GM19240 (cell line): Measurements from ENCODE around the gene RAB24.
"Not testable (repeated sequence)": the region's sequence is repeated elsewhere in the genome, so short reads cannot be mapped to it uniquely, and the experiment has no call there.

Source experiments
- DNase-seq: peaks from one replicate; pipeline ENCODE4 v3.0.0; 2011; ENCODE audit warnings: low spot score; ENCODE audit not compliant: insufficient read length

Gene RAB24

GRCh38 chr5:177296581-177296980 is 6.9 kb downstream of the RAB24 start:
- no peak for DNase-seq

DNA sequence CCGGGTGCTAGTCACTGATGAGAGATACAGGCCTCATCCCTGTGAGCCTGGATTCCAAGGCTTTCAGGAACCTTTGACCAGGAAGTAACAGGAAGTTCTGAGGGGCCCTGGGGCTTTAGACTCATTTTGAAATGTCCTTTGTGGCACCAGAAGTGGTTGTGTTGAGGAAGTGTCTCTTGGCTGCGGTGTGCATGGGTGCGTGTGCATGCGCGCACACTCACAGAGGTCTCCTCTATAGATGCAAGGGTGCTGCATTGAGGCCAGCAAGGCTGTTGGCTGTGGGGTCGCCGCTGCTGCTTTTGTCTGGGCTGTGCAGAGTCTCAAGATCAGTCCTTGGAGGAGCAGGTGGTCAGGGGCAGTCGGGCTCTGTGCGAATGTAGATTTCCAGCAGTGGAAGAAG is 7.6 kb downstream of the RAB24 start:
- no peak for DNase-seq

DNA sequence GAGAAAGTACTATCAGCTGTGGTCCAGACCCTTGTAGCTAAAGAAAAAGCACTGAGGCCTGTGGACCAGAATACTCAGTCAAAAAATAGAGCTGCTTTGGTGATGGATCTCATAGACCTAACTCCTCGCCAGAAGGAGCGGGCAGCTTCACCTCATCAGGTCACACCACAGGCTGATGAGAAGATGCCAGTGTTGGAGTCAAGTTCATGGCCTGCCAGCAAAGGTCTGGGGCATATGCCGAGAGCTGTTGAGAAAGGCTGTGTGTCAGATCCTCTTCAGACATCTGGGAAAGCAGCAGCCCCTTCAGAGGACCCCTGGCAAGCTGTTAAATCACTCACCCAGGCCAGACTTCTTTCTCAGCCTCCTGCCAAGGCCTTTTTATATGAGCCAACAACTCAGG is 8.9 kb downstream of the RAB24 start:
- DNase-seq: no peak

DNA sequence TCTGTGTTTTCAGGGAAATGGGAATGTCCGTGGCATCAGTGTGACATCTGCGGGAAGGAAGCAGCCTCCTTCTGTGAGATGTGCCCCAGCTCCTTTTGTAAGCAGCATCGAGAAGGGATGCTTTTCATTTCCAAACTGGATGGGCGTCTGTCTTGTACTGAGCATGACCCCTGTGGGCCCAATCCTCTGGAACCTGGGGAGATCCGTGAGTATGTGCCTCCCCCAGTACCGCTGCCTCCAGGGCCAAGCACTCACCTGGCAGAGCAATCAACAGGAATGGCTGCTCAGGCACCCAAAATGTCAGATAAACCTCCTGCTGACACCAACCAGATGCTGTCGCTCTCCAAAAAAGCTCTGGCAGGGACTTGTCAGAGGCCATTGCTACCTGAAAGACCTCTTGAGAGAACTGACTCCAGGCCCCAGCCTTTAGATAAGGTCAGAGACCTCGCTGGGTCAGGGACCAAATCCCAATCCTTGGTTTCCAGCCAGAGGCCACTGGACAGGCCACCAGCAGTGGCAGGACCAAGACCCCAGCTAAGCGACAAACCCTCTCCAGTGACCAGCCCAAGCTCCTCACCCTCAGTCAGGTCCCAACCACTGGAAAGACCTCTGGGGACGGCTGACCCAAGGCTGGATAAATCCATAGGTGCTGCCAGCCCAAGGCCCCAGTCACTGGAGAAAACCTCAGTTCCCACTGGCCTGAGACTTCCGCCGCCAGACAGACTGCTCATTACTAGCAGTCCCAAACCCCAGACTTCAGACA is 9.5 kb downstream of the RAB24 start:
- no peak for DNase-seq

GRCh38 chr5:177291735-177292134 is 11.8 kb downstream of the RAB24 start:
- no peak for DNase-seq

DNA sequence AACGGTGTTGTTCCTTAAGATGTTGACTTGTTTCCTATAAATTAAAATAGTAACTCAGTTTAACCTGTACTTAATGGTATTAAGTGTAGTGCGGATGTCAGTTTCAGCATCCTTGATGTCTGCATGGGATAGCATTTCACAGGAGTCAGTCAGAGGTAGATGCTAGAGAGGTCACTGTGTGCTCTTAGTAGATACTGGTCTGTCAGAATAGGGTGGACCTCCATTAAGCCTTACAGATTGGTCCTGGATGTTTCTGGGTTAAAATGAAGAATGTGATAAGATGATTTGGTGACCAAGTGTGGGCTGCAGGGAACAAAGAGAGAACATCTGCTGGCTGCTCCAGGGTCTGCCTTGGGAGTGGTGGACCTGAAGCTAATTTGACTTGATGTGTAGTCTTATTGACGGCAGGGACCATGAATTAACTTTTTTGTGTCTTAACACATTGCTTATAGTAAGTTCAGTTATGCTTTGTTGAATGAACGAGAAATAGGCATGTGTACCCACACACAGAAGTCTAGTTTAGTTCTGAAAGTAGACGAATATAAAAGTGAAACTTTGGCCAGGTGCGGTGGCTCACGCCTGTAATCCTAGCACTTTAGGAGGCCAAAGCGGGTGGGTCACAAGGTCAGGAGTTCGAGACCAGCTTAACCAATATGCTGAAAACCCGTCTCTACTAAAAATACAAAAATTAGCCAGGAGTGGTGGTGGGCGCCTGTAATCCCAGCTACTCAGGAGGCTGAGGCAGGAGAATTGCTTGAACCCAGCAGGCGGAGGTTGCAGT is 12.5 kb downstream of the RAB24 start:
- no peak for DNase-seq

DNA sequence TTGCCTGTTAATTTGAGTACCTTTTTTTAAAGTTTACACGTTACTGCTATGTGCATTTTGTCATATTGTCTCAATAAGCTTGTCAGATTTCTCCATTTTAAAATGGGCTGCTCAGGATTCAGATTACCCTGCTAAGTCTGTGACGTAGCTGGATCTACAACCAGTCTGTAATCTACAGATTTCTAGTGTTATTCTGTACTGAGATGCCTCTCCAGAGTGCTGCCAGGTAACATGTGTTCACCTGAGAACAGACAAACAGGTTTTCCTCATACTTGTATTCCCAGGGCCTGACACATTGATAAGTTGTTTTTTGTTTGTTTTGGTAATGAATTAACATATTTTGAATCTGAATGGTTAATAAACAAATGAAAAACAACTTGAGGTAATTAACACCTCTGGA is 15.3 kb downstream of the RAB24 start:
- no peak for DNase-seq

GRCh38 chr5:177276886-177277285 is 26.6 kb downstream of the RAB24 start:
- DNase-seq: no peak

DNA sequence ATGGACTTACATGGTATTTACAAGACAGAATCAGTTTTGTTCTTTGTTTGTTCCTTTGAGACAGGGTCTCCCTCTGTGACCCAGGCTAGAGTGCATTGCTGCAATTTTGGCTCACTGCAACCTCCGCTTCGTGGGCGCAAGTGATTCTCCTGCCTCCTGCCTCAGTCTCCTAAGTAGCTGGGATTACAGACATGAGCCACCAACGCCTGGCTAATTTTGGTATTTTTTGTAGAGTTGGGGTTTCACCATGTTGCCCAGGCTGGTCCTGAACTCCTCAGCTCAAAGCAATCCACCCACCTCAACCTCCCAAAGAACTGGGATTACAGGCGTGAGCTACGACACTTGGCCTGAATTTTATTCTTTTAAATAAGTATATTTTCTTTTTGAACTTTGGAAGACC is 27.6 kb downstream of the RAB24 start:
- no peak for DNase-seq

DNA sequence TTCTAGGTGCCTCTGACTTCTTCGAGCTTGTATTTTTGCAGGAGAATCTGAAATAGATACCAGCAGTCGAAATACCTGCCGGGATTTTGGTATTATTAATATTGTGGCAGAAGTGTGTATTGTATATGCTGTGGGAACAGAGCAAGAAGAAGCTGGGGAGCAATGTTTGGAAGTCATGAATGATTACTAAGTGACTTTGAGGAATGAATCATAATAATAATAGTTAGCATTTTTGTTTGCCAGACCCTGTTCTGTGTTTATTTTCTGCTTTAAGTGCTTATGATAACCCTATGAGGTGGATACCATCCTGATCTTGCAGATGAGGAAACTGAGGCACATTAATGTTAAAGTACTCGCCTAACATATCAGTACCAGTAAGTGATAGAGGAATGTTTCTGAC is 32.4 kb downstream of the RAB24 start:
- no peak for DNase-seq

DNA sequence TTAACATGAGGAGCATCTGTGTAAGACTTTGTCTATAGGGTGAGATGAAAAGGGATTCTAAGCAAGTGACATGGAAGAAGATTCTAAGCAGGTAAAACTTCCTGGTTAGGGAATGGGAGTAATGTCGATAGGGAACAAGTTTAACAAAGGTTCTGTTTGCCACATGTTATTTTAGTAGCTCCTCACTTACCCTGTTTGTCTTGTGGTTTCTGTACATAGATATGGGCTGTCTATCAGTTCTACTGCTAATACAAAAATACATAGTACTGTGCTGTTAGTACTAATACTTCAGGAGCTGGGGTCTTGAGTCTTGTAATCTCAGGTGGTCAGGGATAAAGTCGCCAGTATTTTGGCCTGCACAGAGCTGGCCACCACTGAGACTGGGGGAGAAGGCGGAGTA is 32.9 kb downstream of the RAB24 start:
- DNase-seq: no peak

DNA sequence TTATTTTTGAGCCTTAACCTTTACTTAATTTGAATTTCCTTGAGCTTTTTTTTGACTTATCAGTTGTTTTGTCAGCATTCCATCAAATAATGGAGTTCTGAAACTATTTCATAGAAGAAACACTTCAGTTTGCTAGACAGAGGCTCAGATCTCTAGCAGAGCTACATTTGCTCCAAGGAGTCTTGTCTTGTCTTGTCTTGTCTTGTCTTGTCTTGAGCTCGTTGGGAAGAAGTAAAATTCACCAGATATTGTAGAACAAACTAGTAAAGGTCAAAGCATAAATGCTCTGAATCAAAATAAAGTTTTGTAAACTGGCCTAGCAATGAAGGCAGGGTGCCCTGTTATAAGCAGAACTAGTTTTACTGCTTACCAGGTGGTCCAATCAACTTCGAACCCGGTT is 33.5 kb downstream of the RAB24 start:
- no peak for DNase-seq

DNA sequence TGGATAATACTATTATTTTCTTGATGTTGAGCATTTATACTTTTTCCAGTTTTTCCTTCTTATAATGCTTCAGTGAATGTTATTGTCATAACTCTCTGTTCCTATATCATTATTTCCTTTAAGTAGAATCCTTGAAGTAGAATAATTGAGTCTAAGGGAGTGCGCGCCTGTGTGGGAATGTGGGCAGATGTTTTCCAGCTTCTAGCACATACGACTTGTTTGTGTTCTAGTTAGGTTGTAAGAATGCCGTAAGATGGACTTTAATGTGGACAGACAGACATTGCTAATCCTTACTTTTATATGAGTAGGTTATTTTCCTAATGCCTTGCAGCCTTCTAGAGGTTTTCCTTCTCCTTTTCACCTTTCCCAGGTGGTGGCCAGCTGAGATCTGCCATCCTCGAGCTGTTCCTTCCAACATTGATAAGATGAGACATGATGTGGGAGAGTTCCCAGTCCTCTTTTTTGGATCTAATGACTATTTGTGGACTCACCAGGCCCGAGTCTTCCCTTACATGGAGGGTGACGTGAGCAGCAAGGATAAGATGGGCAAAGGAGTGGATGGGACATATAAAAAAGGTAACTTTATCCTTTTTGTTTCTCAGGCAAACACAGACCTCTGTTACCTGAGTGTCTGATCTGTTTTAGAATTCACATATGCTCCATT is 34.2 kb downstream of the RAB24 start:
- DNase-seq: no peak

- DNase-seq: no peak
These were observed 38.1 kb downstream of the RAB24 start for GRCh38 chr5:177265395-177265794.

DNA sequence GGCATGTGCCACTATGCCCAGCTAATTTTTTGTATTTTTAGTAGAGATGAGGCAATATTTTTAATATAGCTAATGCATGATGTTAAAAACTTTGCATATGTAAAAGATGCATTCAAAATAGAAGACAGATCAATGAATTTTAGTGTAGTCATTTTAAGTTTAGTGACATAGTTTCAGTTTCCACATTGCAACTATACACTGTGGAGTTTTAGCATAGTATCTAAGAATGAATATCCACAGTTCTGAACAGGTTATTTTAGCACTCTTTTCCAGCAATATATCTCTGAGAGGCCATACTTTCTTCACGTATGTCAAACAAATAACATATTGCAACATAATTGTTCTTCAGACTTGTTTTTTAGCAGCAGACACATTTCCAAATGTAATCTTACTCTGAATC is 39.3 kb downstream of the RAB24 start:
- DNase-seq: no peak

GRCh38 chr5:177261510-177261909 is 42.0 kb downstream of the RAB24 start:
- DNase-seq: no peak

DNA sequence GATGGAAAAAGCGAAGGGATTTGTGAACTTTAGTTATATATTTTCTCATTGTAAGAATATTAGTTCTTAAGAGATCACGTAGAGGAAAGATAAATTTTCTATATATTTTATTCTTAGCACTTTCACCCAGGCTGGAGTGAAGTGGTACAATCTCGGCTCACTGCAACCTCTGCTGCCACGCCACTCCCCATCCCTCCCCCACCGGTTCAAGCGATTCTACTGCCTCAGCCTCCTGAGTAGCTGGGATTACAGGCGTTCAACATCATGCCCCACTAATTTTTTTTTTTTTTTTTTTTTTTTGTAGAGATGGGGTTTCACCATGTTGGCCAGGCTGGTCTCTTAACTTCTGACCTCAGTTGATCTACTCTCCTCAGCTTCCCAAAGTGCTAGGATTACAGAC is 42.6 kb downstream of the RAB24 start:
- DNase-seq: no peak

DNA sequence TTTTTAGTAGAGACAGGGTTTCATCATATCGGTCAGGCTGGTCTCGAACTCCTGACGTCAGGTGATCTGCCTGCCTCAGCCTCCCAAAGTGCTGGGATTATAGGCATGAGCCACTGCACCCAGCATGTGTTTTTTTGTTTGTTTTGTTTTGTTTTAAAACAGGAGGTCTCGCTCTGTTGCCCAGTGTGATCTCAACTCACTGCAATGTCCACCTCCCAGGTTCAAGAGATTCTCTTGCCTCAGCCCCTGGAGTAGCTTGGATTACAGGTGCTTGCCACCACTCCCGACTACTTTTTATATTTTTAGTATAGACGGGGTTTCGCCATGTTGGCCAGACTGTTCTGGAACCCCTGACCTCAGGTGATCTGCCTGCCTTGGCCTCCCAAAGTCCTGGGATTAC is 44.8 kb downstream of the RAB24 start:
- DNase-seq: not testable (repeated sequence)

DNA sequence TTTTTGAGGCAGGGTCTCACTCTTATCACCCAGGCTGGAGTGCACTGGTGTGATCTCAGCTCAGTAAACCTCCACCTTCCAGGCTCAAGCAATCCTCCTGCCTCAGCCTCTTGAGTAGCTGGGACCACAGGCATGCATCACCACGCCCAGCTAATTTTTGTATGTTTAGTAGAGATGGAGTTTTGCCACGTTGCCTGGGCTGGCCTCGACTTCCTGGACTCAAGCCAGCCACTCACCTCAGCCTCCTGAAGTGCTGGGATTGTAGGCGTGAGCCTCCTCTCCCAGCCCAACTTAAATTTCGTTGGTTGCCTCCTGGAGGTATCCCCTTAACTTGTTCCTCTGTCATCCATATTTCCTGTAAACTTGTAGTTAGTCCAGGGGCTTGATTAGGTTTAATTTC is 47.2 kb downstream of the RAB24 start:
- DNase-seq: no peak

GRCh38 chr5:177253252-177253651 is 50.3 kb downstream of the RAB24 start:
- DNase-seq: no peak
